ENCODE results near the gene AARS2.

Gene AARS2

GRCh38 chr6:44262467-44263353 is 50.4 kb downstream of the AARS2 start:
- Histone ChIP-seq H3K27me3 (no peaks in the 10 kb centered on the region), H3K27ac (no peak overlapping the region), H3K4me3 (peak overlapping the region; percentile 13 to 72), H3K36me3 (peaks cover 0 to 20% (median 5%) of the 10 kb centered on the region in 3 donors), H3K9me3 (no peaks in the 10 kb centered on the region), H3K4me1 (peaks cover 0 to 44% (median 29%) of the 10 kb centered on the region in 4 donors)
- intact Hi-C loops (cut with DNase I; ENCODE audit: low total_unique reads), result loop anchor here (10.0 kb wide), 1 partner anchor 168 kb away; no protein-coding TSS in a partner anchor
- no peak for DNase-seq
- TF ChIP-seq, protein P1, sequence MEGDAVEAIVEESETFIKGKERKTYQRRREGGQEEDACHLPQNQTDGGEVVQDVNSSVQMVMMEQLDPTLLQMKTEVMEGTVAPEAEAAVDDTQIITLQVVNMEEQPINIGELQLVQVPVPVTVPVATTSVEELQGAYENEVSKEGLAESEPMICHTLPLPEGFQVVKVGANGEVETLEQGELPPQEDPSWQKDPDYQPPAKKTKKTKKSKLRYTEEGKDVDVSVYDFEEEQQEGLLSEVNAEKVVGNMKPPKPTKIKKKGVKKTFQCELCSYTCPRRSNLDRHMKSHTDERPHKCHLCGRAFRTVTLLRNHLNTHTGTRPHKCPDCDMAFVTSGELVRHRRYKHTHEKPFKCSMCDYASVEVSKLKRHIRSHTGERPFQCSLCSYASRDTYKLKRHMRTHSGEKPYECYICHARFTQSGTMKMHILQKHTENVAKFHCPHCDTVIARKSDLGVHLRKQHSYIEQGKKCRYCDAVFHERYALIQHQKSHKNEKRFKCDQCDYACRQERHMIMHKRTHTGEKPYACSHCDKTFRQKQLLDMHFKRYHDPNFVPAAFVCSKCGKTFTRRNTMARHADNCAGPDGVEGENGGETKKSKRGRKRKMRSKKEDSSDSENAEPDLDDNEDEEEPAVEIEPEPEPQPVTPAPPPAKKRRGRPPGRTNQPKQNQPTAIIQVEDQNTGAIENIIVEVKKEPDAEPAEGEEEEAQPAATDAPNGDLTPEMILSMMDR (IDR thresholded peaks at IDR 0.05), result no peak

GRCh38 chr6:44261581-44261980 is 51.6 kb downstream of the AARS2 start:
- peaks cover 0 to 20% (median 5%) of the 10 kb centered on the region in 3 donors for H3K36me3 ChIP-seq
- TF ChIP-seq, protein P1 (IDR thresholded peaks at IDR 0.05), result no peak
- no peak overlapping the region for H3K27ac ChIP-seq
- no peak overlapping the region for H3K4me3 ChIP-seq
- DNase-seq, result no peak
- H3K9me3 ChIP-seq, result no peaks in the 10 kb centered on the region
- peaks cover 0 to 49% (median 33%) of the 10 kb centered on the region in 4 donors for H3K4me1 ChIP-seq
- intact Hi-C loops (cut with DNase I; ENCODE audit: low total_unique reads), result loop anchor here (10.0 kb wide), 1 partner anchor 167 kb away; no protein-coding TSS in a partner anchor
- no peaks in the 10 kb centered on the region for H3K27me3 ChIP-seq

DNA sequence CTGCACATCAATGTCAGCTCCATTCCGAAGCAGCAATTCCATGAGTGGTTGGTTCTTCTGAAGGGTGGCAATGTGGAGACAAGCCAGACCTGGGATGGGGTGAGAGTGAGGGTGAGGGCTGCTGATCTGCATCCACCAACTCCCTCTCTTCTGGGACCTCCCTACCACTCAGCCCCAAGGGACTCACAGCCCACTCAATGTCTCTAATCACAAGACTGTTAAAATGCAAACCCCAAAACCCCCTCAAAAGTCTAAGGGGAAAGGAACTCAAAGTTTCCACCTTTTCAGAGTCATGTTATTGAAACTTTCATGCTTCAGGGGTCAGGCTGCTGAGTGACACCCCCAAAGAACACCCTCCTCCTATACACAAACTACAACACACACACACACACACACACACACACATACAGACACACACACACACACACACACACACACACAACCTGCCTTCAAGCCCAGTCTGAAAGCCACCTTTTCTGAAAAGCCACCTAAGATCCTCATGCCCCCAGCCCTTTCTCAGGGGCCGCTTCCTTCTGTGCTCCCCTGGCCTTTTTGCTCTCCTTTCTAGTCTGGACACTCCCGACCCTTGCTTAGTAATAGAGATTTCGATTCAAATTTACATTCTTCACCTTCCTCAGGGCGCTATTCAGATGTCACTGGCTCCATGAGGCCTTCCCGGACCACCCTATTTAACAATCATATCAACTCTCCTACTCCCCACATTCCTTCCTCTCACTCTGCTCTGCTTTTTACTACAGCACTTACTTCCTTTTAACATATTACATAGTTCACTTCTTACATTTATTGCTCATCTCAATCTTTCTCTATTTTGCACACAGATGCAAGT is 52.5 kb downstream of the AARS2 start:
- Histone ChIP-seq H3K27ac (no peak overlapping the region), H3K4me3 (no peak overlapping the region), H3K36me3 (peaks cover 0 to 20% (median 5%) of the 10 kb centered on the region in 3 donors), H3K27me3 (no peaks in the 10 kb centered on the region), H3K4me1 (peaks cover 0 to 53% (median 42%) of the 10 kb centered on the region in 4 donors), H3K9me3 (no peaks in the 10 kb centered on the region)
- TF ChIP-seq, protein P1 (IDR thresholded peaks at IDR 0.05), result no peak
- no peak for DNase-seq
- intact Hi-C loops (cut with DNase I; ENCODE audit: low total_unique reads), result loop anchor here (10.0 kb wide), 1 partner anchor 166 kb away; no protein-coding TSS in a partner anchor

- TF ChIP-seq, protein P1 (IDR thresholded peaks at IDR 0.05), result no peak
- H3K27me3 ChIP-seq, result no peaks in the 10 kb centered on the region
- no peak overlapping the region for H3K27ac ChIP-seq
- peaks cover 0 to 48% (median 42%) of the 10 kb centered on the region in 4 donors for H3K4me1 ChIP-seq
- H3K4me3 ChIP-seq, result no peak overlapping the region
- no peaks in the 10 kb centered on the region for H3K9me3 ChIP-seq
- intact Hi-C loops (cut with DNase I; ENCODE audit: low total_unique reads), result loop anchor here (10.0 kb wide), 1 partner anchor 165 kb away; no protein-coding TSS in a partner anchor
- DNase-seq, result no peak
- peaks cover 0 to 25% (median 10%) of the 10 kb centered on the region in 3 donors for H3K36me3 ChIP-seq
Observed at GRCh38 chr6:44260011-44260410, 53.1 kb downstream of the AARS2 start.

DNA sequence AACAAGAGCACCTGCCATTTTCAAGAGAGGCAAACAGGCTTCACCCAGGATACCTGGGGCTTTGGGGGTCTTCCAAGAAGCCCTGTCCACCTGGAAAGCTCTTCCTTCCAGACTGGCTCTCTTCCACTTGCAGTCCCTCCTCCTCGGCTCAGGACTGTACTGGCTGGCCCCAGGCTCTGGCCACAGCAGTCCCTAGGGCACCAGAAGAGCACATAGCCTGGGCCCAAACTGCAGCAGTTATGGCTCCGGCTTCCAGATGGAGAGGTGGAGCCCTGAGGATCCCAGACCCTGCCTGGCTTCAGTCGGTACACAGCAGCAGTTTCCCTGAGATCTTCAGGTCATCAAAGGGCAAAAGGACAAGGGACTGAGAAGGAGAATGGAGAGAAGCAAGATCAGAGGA is 54.2 kb downstream of the AARS2 start:
- Histone ChIP-seq H3K27me3 (no peaks in the 10 kb centered on the region), H3K4me3 (no peak overlapping the region), H3K9me3 (no peaks in the 10 kb centered on the region), H3K4me1 (peaks cover 0 to 37% (median 32%) of the 10 kb centered on the region in 4 donors), H3K27ac (no peak overlapping the region), H3K36me3 (peaks cover 10 to 36% (median 21%) of the 10 kb centered on the region in 3 donors)
- intact Hi-C loops (cut with DNase I; ENCODE audit: low total_unique reads), result loop anchor here (5.0 kb wide), 1 partner anchor 87 kb away; no protein-coding TSS in a partner anchor
- TF ChIP-seq, protein P1 (IDR thresholded peaks at IDR 0.05), result no peak
- no peak for DNase-seq

All from tibial artery (tissue), 4 donors.